OCI-LY7 (cell line): Measurements from ENCODE around the gene KLHDC8B. TPM values are rescaled to one million over a fixed set of nuclear protein-coding genes. Genes with fewer than 3 reads are reported as not detected.

ENCODE experiments used
- BruUV-seq: library from RNA; stranded (reverse); fragments of 400-500 nt; replicated peaks from 2 replicates; lab custom pipeline; 2021; lab: Mats Ljungman, UMichigan
- CTCF ChIA-PET: fragments of 300-600 bp; sonication (Branson Sonifier 250); formaldehyde crosslinking; loops from one replicate; lab custom pipeline; 2022; ENCODE audit warnings: antibody characterized with exemption; ENCODE audit not compliant: unreplicated experiment; lab: Charles Lee
- POLR2A ChIA-PET: fragments of 300-600 bp; sonication (Branson Sonifier 250); formaldehyde crosslinking; loops from one replicate; lab custom pipeline; 2022; ENCODE audit warnings: antibody characterized with exemption; lab: Charles Lee
- DNase-seq: peaks from one replicate; pipeline ENCODE4 v3.0.0-alpha.2; 2015; ENCODE audit warnings: low spot score
- H2AFZ ChIP-seq: fragments of 200-600 bp; sonication (generic), shearing (Covaris generic); 2 replicates; pipeline ENCODE4 v1.6.1; 2014; ENCODE audit warnings: mild to moderate bottlenecking, antibody characterized with exemption, low read length, moderate library complexity
- H3K27ac ChIP-seq: fragments of 200-600 bp; sonication (generic); 2 replicates; pipeline ENCODE4 v1.5.1; 2014; ENCODE audit warnings: mixed run types, low read depth, mild to moderate bottlenecking, moderate library complexity, low read length, inconsistent platforms; ENCODE audit not compliant: poor library complexity, severe bottlenecking
- H3K36me3 ChIP-seq: fragments of 200-600 bp; sonication (generic); 2 replicates; pipeline ENCODE4 v1.6.1; 2014; ENCODE audit warnings: mild to moderate bottlenecking, antibody characterized with exemption, low read length, moderate library complexity, mixed read lengths; ENCODE audit not compliant: insufficient read depth
- H3K4me1 ChIP-seq: fragments of 200-600 bp; sonication (generic); 2 replicates; pipeline ENCODE4 v1.5.1; 2014; ENCODE audit warnings: mild to moderate bottlenecking, low read length; ENCODE audit not compliant: insufficient read depth, poor library complexity, severe bottlenecking
- H3K4me2 ChIP-seq: fragments of 200-600 bp; sonication (generic); 2 replicates; pipeline ENCODE4 v1.6.1; 2014; ENCODE audit warnings: mild to moderate bottlenecking, low read length
- H3K4me3 ChIP-seq: fragments of 200-600 bp; sonication (generic); 2 replicates; pipeline ENCODE4 v1.5.1; 2014; ENCODE audit warnings: mild to moderate bottlenecking, low read depth, low read length; ENCODE audit not compliant: poor library complexity, severe bottlenecking
- H3K79me2 ChIP-seq: fragments of 200-600 bp; sonication (generic); 2 replicates; pipeline ENCODE4 v1.6.1; 2016; ENCODE audit warnings: low read depth, mild to moderate bottlenecking, low read length, moderate library complexity, mixed read lengths; ENCODE audit not compliant: insufficient read depth
- H3K9me2 ChIP-seq: fragments of 200-600 bp; sonication (generic); 2 replicates; pipeline ENCODE4 v1.6.1; 2016; ENCODE audit warnings: mild to moderate bottlenecking, low read length, mixed read lengths; ENCODE audit not compliant: insufficient read depth
- H3K9me3 ChIP-seq: fragments of 200-600 bp; sonication (generic); 2 replicates; pipeline ENCODE4 v1.6.1; 2014; ENCODE audit warnings: mild to moderate bottlenecking, mixed run types, low read length, mixed read lengths
- H4K20me1 ChIP-seq: fragments of 200-600 bp; sonication (generic); 2 replicates; pipeline ENCODE4 v1.6.1; 2014; ENCODE audit warnings: mild to moderate bottlenecking, antibody characterized with exemption, low read length, moderate library complexity, mixed read lengths; ENCODE audit not compliant: insufficient read depth
- CTCF ChIP-seq: fragments of 200-600 bp; sonication (generic); conservative IDR thresholded peaks from 2 replicates; pipeline ENCODE4 v1.5.1; 2014; ENCODE audit warnings: mild to moderate bottlenecking, antibody characterized with exemption, low read length, moderate library complexity, mixed read lengths
- EZH2phosphoT487 ChIP-seq: fragments of 200-600 bp; sonication (generic); IDR thresholded peaks from 2 replicates; pipeline ENCODE4 v1.6.1; 2018; ENCODE audit warnings: low read depth, borderline replicate concordance, mild to moderate bottlenecking, mixed run types, antibody characterized with exemption, low read length, moderate library complexity, mixed read lengths
- intact Hi-C: fragments of 100-400 bp; cut with micrococcal nuclease; formaldehyde crosslinking; loops from one replicate; pipeline ENCODE4 v1.10.0; 2022; ENCODE audit not compliant: unreplicated experiment
- total RNA-seq, 2 experiments: library from RNA; depleted of rRNA in 1 of 2; stranded (reverse); fragments of >200 nt in 1 of 2; shearing (Covaris generic) in 1 of 2; gene quantifications; 2 replicates each; pipeline ENCODE4 v1.2.3, GENCODE V29; 2014 to 2022

The KLHDC8B gene
- total RNA-seq, 2 experiments from 2014 or later: 0.69 to 0.91 TPM

- intact Hi-C loops: no loop called here
- no peak for DNase-seq
- H3K4me3 ChIP-seq: no peak within 1 kb of the TSS
- POLR2A ChIA-PET: interaction anchor here (0.5 kb wide), 1 partner anchor 1613 kb away, joined by 3 read pairs; no protein-coding TSS in a partner anchor
- no peaks in the 10 kb centered on the region for H3K79me2 ChIP-seq
- H3K9me2 ChIP-seq: no peaks in the 10 kb centered on the region
- no peak within 1 kb of the TSS for H3K4me2 ChIP-seq
- no peak for TF ChIP-seq EZH2phosphoT487
- TF ChIP-seq CTCF: no peak
- BruUV-seq: no TSS peak
- H3K9me3 ChIP-seq: no peaks in the 10 kb centered on the region
- no peaks in the 10 kb centered on the region for H3K36me3 ChIP-seq
- H3K27ac ChIP-seq: no peak within 1 kb of the TSS
- H4K20me1 ChIP-seq: no peaks in the 10 kb centered on the region
- no peak within 1 kb of the TSS for H2AFZ ChIP-seq
- peaks cover 9% of the 10 kb centered on the region for H3K4me1 ChIP-seq
- CTCF ChIA-PET: no interaction called here
These were observed 38.8 kb upstream of the KLHDC8B start, which contains the start of gene LAMB2 for GRCh38 chr3:49132437-49133225. Gene LAMB2 (minus strand): TSS chr3:49133050. CDS start chr3:49132867, 183 bp downstream.

- CTCF ChIA-PET: no interaction called here
- H3K27ac ChIP-seq: no peak overlapping the region
- intact Hi-C loops: no loop called here
These were observed 38.0 kb upstream of the KLHDC8B start for GRCh38 chr3:49133226-49133951.

More at GRCh38 chr3:49133226-49133951, 38.0 kb upstream of the KLHDC8B start:
- Histone ChIP-seq H3K4me2 (no peak overlapping the region), H3K9me3 (no peaks in the 10 kb centered on the region), H2AFZ (no peak overlapping the region), H3K9me2 (no peaks in the 10 kb centered on the region), H3K36me3 (no peaks in the 10 kb centered on the region), H3K4me3 (no peak overlapping the region), H4K20me1 (no peaks in the 10 kb centered on the region), H3K79me2 (no peaks in the 10 kb centered on the region), H3K4me1 (peaks cover 9% of the 10 kb centered on the region)
- POLR2A ChIA-PET: interaction anchor here (0.5 kb wide), 1 partner anchor 1612 kb away, joined by 3 read pairs; no protein-coding TSS in a partner anchor
- DNase-seq: no peak
- no peak for TF ChIP-seq EZH2phosphoT487
- TF ChIP-seq CTCF: no peak
- no TSS peak for BruUV-seq
